NCI-H2171 treated with DMSO at 0.1 percent for 48 hours (cell line): ENCODE data around the gene CYP2D6.
"Not testable (repeated sequence)": the region's sequence is repeated elsewhere in the genome, so short reads cannot be mapped to it uniquely, and the experiment has no call there.

Experiments
- DNase-seq: peaks from one replicate; lab custom pipeline; 2025; lab: John Stamatoyannopoulos, UW

Gene CYP2D6

DNA sequence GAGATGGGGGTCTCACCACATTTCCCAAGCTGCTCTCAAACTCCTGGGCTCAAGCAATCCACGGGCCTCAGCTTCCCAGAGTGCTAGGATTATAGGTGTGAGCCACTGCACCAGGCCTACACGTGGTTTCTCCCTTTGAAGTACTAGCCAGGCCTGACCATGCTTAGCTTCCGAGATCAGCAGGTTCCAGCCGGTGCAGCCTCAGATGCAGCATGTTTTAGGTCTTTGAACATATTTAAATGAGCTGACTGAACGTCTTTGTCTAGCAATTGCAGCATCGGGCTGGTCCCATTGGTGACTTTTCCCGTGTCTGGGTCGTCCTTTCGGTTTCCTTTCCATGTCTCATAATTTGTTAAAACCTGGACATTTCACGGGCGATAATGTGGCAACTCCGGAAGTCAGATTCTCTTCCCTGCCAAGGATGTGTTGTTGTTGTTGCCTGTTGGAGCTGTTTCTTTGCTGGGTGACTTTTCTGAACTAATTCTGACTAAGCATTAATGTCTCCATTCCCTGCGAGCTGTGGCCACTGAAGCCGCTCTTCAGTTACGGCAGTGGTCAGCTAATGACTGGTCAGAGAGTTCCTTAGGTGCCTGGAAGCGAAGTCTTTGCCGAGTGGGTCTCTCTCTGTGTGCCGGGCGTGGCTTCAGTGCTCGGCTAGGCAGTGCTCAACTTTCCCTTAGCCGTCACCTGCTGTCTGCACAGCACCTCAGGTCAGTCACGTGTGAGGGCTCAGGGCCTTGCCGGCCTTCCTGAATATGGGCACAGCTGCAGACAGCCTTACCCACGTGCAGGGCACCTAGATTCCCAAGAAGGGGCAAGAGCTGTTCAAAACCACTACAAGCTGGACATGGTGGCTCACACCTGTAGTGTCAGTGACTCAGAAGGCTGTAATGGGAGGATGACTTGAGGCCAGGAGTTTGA, 3.8 kb upstream of the CYP2D6 start:
- DNase-seq, result no peak

DNA sequence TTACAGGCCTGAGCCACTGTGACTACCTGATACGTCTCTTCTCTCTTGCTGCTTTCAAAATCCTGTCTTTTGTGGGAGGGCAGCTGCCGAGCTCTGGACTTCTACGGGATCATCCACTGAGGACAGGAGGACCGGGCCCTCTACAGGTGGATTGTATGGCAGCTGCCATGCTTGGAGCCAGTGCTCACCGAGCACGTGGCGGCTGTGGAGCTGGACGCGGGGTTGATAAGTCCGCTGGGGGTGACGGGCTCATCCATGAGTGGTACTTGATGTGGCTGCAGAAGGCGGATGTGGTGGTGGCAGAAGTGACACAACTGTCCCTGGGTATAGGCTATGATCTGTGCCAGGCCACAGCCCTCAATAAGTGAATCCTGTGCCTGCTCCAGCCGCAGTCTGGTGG, 1.8 kb upstream of the CYP2D6 start:
- DNase-seq, result no peak

DNA sequence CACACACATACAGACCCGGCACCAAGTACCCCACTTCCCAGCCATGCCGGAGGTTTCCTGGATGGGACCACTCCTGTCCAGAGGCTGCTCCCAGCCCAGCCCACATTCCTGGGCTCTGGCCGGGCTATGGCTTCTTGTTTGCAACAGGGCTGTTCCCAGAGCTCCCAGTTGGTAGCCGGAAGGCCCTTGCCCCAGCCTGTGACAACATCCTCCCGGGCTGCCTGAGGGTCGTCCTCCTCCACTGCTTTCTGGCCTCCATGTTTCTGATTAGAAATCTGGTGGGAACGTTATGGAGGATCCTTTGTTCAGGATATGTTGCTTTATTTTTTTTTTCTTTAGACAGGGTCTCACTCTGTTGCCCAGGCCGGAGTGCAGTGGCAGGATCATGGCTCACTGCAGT, 952 bp upstream of the CYP2D6 start:
- DNase-seq, result no peak

DNA sequence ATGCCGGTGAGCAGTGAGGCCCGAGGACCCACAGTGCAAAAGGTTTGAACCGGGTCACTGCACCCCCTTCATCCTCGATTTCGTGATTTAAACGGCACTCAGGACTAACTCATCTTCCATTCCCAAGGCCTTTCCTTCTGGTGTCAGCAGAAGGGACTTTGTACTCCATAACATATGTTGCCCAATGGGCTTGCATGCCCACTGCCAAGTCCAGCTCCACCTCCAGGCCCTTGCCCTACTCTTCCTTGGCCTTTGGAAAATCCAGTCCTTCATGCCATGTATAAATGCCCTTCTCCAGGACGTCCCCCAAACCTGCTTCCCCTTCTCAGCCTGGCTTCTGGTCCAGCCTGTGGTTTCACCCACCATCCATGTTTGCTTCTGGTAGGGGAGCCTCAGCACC, 428 bp downstream of the CYP2D6 start:
- not testable (repeated sequence) for DNase-seq

- peak; percentile 63 for DNase-seq
Observed at GRCh38 chr22:42128776-42129694, 1.6 kb downstream of the CYP2D6 start.

- DNase-seq, result not testable (repeated sequence)
Observed at GRCh38 chr22:42128007-42128406, 2.6 kb downstream of the CYP2D6 start.

GRCh38 chr22:42127606-42128005, 3.0 kb downstream of the CYP2D6 start:
- DNase-seq, result no peak

GRCh38 chr22:42123529-42123928, 7.1 kb downstream of the CYP2D6 start:
- not testable (repeated sequence) for DNase-seq

GRCh38 chr22:42120231-42121021, 10.2 kb downstream of the CYP2D6 start:
- DNase-seq, result not testable (repeated sequence)

DNA sequence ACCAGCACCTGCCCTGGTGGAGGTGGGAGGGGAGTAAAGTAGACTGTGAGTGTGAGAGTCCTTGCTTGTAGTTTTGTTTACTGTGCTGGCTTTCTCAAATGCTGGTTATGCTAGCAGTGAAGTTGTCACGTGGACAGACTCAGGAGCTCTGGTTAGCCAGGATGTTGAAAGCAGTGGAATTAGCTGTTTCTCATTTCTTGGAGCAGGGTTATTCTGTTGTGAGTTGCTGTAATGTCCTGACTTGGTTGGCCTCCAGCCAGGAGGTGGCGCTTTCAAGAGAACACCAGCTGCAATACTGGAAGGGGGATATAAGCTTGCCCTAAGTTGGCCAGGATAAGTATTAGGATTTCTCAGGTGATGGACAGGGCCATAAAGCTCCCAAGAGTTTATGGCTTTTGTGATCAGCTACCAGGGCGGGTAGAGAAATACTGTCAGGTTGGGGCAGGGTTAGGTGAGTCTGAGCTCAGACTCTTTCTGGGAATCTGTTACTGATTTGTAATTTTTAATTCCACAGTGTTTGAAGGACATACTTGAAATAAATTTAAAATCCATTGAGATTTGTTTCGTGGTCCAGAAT, 13.7 kb downstream of the CYP2D6 start:
- DNase-seq, result no peak

DNA sequence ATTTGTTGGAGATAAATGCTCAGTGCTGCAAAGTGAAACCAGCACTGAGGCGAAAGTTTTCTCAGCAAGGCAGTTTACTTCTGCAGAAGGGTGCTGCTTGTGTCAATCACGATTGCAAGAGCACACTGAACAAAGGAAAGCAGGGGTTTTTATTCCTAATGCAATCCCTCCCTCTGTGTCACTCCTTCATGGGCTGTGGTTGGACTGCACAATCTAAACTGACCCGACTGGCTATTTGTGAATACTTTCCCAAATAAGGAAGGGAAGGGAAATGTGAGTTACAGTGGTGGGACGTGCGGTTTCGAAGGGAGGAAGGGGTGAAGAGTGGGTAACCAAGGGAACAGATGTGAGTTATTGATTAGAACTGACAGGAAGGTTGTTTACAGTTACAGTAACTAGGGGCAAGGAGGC, 15.2 kb downstream of the CYP2D6 start:
- not testable (repeated sequence) for DNase-seq

GRCh38 chr22:42114721-42115120, 15.9 kb downstream of the CYP2D6 start:
- no peak for DNase-seq

DNA sequence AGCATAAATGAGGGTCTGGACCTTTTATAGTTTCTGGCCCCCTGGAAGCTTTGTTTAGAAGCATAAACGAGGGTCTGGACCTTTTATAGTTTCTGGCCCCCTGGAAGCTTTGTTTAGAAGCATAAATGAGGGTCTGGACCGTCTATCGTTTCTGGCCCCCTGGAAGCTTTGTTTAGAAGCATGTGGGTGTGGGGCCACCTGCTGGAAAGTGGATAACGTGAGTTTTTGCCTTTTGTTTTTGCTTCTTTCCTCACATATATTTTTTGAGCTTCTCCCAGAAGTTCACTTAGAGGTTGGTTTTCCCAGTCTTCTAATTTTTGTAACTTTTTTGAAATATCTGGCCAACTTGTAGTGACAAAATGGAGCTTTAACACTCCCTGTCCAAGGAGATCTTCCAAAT, 17.8 kb downstream of the CYP2D6 start:
- not testable (repeated sequence) for DNase-seq

DNA sequence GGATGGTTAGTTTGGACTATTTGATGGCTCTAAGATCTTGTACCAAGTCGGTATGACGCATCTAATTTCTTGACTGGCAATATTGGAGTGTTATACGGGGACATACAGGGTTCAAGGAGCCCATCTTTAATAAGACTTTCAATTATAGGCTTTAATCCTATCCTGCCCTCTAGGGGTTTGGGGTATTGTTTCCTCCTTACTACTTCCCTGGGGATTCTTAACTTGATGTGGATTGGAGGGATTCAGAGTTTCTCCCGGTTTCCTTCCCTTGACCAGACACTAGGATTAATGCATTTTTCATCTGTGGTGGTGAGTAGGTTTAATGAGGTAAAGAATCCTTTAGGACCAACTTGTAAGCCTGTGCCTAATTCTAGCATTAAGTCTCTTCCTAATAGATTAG, 18.8 kb downstream of the CYP2D6 start:
- DNase-seq, result no peak

- no peak for DNase-seq
Observed at GRCh38 chr22:42108848-42109247, 21.8 kb downstream of the CYP2D6 start.

GRCh38 chr22:42104332-42104860, 26.2 kb downstream of the CYP2D6 start:
- not testable (repeated sequence) for DNase-seq

GRCh38 chr22:42101199-42101598, 29.4 kb downstream of the CYP2D6 start:
- DNase-seq, result no peak

DNA sequence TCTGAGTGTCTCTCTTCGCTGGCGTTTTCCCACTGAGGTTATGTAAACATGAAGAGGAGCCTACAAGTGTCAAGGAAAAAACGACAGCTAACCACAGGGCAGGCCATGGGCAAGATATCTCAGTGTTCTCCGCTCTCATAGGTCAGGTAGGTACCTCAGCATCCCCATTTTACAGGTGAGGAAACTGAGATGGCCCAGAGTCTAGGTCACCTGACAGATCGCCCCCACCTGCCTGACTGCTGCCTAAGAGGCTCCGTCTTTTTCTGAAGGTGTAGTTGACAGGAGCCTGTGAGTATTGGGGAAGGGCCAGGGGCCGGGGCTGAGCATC, 39.2 kb downstream of the CYP2D6 start:
- no peak for DNase-seq

DNA sequence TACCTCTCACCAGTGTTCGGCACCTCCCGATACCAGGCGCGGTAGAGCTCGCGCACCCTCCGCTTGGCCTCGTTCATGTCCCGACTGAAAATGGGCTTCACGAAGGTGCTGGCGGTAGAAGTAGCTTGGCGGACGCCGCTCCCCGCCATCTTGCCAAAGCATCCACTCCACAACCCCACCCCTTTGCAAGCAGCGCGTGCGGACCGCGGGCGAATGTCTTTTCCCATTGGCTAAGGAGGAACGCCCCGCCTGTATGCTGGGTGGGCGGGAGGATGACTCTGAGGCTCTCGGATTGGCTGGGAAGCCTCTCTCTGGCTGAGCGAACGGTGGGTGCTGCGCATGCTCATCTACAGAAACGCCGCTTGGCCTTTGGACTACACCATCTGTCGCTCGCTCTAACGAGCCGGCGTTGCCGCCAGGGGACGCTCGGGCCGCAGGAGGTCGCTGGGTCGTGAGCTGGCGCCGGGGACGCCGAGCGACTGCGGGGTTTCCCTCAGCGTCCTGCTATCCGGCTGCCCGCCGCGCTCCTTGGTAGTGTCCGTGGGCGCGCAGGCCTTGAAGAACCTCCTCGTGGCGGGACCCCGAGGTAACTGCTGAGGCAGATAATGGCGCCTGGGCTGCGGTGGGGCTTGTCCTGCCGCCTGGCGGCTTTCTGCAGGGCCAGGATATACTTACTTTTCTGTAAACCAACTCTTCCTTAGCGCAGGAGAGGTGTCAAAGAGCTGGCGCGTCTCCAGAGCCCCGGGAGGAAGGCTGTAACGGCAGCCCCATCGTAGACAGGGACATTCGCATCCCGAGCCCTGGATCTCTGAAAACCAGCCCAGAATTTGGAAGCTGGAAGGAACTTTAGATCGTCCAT, 39.8 kb downstream of the CYP2D6 start, which contains the start of gene NDUFA6:
TSS of gene NDUFA6 (minus strand) at position 177 of the 859 bp plus-strand sequence. CDS start at position 149, 28 bp downstream.
- peak; percentile 100 for DNase-seq

DNA sequence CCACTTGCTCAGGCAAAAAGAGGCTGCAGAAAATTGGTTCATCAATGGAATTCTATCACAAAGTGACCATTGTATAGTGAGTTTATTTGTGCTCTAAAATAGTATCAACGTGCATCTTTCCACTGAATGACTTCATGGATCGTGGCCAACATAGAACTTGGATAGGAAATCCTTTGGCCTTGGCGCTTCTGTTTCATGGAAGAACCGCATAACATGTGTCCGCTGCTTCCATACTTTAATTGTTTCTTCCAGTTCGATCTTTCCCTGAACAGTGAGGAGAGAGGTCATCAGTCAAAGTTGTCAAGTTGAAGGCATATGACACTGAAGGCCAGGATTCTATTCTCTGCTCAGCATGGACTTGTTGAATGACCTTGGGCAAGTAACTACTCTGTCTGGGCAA, 44.6 kb downstream of the CYP2D6 start:
- DNase-seq, result no peak
